Left hindlimb (tissue), 1 donor: ENCODE data around the gene OR10G3.

ENCODE experiments used
- DNase-seq: peaks from one replicate; pipeline ENCODE4 v3.0.0-alpha.2; 2018

Gene OR10G3

DNA sequence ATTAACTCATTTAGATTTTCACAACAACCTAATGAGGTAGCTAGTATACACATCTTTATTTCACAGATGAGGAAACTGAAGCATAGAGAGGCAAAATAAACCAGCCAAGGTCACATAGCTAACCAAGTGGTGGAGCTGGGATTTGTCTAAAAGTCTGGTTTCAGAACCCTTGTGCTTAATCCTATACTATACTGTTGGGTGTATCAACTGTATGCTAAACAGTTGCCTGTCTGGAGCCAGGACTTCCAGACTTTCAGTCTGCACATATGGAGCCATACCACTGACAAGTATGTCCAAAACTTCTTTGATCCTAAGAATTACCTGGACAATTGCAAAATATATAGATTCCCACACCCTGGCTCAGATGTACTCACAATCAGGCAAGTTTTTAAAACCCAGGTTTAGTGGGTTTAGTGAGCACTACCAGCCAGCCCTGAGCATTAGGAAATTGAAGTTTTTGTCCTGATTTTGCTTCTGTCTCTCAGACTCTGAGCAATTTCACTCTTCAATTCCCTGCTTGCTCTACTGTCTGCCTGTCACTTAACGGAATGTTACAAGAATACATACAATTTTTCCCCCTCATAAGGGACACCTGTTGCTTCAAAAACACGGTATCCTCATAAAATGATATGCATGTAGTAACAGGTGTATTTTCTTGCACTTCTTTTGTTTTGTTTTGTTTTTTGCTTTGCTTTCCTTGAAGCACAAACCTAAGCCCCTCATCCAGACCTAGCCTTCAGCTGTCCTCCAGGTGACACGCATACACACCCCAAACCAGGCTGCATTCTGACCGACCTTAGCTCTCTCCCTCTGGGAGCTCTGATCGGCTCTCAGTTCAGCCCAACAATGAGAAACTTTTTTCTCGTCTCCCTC is 44.1 kb downstream of the OR10G3 start:
- DNase-seq: no peak

DNA sequence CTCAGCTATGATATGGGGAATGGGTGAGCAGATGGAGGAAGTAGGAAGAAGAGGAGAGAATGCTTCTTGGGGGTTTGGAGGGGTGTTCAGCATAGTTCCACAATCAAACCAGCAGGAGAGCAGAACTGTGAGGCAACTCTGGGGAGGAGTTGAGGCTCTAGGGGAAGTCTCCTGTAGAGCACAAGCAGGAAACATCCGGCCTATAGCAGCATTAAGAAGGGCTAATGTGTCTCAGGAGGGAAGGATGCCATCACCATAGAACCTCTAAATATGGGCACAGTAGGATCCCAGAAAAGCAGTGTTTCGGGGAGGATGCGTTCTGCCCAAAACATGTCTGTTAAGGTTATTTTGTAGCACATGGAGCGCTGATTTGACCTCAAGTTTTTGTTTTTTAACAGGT is 45.3 kb downstream of the OR10G3 start:
- DNase-seq: no peak

- no peak for DNase-seq
Measured at GRCh38 chr14:21533294-21533693, 46.6 kb downstream of the OR10G3 start.

DNA sequence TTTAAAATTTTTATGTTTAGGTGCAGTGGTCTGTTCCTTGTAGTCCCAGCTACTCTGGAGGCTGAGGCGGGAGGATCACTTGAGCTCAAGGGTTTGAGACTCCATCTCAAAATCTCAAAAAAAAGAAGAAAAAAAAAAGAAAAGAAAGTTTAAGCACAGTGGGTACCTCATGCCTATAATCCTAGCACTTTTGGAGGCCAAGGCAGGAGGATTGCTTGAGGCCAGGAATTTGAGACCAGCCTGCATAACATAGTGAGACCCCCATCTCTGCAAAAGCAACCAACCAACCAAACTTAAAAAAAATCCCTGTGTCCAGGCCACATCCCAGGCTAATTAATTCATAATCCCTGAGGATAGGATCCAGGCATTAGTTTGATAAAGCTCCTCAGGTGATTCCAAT is 50.4 kb downstream of the OR10G3 start:
- no peak for DNase-seq

GRCh38 chr14:21528381-21529348 is 51.2 kb downstream of the OR10G3 start:
- DNase-seq: no peak

- DNase-seq: no peak
Measured at GRCh38 chr14:21527318-21527679, 52.6 kb downstream of the OR10G3 start.

DNA sequence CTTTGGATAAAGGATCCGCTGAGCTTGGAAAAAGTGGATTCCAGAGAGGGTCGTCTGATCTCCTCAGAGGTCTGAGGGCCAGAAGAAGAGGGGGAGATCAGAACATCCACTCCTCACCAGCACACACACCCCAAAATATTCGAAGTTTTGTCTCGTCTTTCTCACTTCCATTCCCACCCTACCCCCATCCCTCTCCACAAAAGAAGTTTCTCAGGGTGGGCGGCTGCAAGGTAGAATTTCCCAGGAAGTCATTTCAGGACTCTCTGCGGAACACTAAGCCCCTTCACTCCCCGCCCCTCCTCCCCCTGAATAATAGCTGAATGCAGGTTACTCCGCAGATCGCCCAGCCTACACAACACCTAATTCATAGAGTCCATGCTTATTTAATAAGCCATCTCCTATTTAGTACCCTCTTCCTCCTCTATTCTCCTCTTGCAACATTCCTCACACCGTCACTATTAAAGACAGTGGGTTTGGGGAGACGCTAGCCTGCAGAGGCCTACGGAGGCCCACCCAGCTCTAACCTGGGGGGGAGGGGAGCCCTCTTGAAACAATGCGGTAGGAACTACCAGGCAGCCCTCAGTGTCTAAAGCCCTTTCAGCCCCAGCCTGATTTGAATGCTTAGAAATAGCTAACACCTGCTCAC is 53.1 kb downstream of the OR10G3 start:
- DNase-seq: no peak

DNA sequence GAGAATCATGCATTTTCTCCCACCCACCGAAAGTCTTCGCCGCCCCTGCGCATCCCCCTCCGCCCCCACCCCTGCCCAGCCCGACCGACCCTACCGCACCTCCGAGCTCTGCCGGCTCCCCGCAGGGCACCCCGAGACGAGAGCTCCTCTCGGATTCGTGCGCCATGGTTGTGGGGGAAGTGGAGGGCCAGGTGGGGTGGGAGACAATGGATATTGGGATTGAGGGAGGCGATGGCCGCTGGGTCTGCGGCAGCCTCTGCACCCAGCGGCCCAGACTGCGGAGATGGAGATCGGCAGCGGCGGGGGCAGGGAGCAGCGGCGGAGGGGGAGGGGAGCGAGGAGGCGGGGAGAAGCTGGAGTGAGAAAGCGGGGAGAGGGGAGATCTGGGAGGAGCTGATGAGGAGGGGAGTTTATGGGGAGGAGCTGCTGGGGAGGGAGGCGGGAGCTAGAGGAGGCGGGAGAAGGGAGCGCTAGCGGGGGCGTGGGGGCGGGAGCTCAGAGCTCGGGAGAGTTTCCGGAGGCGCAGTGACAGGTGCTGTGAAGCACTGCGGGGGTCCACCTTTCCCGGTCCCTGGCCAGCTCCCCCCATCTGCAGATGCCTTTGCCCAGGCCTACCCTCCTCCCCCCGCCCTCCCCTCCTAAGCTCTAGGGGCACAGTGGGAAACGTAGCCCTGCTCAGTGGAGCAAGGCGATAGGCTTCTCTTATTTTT is 53.8 kb downstream of the OR10G3 start, which contains the start of gene SALL2:
Gene SALL2 (minus strand): TSS at position 385 of the 710 bp plus-strand sequence. CDS start 219 bp downstream, at position 166.
- DNase-seq: peak; percentile 90

- DNase-seq: no peak
Measured at GRCh38 chr14:21525571-21525961, 54.3 kb downstream of the OR10G3 start.

GRCh38 chr14:21524575-21525490 is 55.0 kb downstream of the OR10G3 start:
- DNase-seq: no peak

GRCh38 chr14:21523203-21523602 is 56.7 kb downstream of the OR10G3 start:
- DNase-seq: no peak

- no peak for DNase-seq
Measured at GRCh38 chr14:21521501-21521900, 58.4 kb downstream of the OR10G3 start.

DNA sequence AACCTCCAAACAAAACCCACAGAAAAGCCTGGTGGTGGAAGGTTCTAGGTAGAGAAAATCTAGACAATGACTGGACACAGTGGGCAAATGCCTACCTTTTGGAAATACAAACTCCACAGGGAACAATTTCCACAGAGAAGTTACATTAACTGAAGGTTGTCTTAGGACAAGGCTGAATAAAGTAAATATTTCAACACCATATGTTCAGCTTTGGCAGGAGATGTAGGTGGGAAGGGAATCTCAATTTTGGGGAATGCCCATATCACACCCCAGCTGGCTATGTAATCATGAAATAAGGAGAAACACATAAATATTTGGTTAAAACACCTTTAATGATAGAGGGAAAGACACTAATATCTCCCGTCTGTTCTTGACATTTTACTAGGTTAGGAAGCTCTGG is 59.1 kb downstream of the OR10G3 start:
- no peak for DNase-seq

DNA sequence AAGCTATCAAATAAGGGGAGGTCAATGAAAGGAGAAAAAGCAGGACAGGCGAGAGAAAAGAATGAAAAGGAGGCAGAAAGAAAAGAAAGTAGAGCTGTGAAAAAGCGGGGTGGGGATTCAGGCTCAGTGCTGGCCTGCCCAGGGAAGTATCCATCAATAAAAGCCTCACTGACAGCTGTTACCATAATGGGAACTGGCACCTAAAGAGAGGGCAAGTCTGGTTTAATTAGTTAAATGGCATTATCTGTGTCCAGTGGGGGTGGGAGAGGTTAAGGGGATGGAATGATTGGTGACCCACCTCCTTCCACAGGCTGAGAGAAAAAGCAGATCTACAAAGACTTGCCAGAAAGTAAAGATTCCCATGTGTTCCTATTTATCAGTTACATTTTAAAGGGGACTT is 61.2 kb downstream of the OR10G3 start:
- DNase-seq: no peak
